Measurements from ENCODE around the gene ARHGAP18.

ARHGAP18 gene

DNA sequence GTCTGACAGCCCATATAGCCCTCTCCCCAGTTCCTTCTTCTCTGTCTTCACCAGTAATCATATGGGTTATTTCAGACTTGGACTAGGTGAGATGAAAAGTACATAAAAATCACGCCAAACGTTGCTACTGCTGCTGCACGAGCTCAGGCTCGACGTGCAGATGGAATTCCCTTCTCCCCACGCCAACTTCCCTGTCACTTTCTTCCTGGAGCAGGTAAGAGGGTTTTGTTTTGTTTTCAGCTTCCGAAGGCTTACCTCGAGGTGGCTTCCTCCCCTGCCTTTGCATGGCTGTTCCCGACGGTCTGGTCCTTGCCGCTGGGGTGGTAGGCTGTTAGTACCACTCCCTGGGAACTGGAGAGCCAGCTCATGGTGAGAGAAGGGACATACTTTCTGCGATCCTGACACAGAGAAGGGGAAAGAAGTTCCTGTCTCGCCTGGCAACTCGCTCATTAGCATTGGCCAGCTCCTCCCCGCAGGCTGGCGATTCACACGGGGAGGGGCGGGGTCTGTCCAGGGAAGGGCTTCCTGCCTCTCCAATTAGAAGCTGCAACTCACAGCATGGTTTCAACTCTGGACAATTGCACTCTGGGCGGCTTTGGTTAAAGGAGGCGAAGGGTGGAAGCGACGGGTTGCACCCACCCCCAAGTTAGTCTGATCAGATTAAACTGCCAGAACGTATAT lies at the start of gene ARHGAP18:
ARHGAP18 (minus strand) TSS at position 409 of the 681 bp plus-strand sequence; CDS start at position 368, 41 bp downstream.
- DNase-seq: peak; percentile 99

GRCh38 chr6:129755787-129756186 lies 45.8 kb upstream of the ARHGAP18 start:
- DNase-seq: no peak

DNA sequence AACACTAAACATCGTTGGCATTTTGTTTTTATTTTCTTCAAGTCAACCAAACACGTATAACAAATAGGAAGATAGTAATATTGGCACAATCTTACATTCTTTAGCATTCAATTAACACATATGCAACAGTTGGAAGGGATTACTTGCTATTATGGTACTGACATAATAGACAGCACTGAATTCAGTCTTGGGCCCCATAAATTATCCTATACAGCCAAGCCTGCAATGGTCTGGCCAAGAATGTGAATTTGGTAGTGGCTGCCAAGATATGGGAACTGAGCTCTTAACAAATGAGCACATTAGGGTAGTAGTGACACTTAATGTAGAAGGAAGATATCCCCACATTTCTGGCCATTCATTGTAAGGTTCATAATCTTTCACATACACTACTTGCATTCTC lies 44.8 kb upstream of the ARHGAP18 start:
- no peak for DNase-seq

- DNase-seq: no peak
These were observed 43.4 kb upstream of the ARHGAP18 start for GRCh38 chr6:129753422-129753821.

DNA sequence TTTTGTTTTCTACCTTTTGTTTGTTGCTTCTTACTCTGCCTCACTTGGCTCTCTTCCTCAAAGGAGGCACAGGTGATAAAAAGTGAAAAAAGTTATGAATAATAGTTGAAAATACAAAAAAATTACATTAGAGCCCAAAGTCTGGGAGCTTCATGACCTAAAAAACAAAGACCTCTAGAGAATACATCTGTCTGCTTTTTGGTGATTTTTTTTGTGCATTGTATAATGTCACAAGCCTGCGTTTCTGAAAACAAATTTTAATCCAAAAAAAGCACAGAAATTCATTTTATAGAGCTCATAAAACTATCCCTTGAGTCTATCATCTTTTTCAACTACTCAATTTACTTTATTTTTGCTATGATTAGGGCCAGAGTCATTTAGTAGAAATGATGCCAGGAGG lies 41.4 kb upstream of the ARHGAP18 start:
- no peak for DNase-seq

- DNase-seq: no peak
These were observed 40.4 kb upstream of the ARHGAP18 start for GRCh38 chr6:129750360-129750759.

DNA sequence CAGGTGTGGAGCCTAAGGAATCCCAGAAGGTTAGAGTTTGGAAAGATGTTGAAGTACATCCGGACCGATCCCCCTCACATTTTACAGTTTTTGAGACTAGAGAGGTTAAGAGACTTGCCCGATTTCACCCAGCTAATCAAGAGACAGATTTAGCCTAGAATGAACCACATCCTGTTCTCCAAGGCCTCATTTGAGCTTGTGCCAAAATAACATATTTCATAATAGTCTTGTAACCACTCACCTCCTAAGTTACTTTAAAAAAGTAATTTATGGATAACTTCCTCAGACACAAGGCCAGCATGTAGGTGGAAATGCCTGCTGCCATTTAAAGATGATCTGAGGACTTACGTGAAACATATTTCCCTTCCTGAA lies 39.8 kb upstream of the ARHGAP18 start:
- DNase-seq: no peak

DNA sequence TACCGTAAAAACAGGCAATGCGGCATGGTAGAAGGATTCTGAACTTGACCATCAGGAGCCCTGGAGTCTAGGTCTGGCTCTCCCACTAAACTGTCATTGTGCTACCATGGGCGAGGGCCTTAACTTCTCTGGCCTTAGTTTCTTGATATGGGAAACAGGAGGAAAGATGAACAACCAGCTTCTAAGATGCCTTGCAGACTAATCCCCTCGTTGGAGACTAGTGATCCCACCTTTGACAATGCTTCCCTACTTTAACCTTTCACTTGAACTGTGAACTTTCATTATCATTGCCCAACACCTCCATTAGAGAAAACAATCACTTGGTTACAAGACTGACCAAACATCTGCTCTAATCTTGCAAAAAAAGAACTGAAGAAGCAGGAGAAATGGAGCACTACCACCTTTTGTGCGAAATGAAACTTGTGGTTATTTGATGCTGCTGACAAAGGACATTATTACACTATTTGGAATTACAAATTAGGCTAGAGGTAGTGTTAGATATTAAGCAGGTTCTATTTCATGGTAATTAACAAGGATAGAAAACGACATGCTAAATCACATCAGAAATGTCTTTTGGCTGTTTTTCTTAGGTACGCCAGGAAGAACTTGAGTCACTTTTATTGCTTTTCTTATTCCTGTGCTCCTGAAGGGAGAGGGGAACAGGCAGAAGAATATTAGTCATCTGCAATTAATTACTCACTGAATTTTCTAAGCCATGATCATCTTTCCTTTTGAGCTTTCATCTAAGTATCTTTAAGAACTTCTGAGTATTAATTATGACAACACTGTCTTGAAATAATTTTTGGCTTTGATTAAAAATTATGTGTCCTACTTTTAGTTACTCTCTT lies 39.1 kb upstream of the ARHGAP18 start:
- no peak for DNase-seq

DNA sequence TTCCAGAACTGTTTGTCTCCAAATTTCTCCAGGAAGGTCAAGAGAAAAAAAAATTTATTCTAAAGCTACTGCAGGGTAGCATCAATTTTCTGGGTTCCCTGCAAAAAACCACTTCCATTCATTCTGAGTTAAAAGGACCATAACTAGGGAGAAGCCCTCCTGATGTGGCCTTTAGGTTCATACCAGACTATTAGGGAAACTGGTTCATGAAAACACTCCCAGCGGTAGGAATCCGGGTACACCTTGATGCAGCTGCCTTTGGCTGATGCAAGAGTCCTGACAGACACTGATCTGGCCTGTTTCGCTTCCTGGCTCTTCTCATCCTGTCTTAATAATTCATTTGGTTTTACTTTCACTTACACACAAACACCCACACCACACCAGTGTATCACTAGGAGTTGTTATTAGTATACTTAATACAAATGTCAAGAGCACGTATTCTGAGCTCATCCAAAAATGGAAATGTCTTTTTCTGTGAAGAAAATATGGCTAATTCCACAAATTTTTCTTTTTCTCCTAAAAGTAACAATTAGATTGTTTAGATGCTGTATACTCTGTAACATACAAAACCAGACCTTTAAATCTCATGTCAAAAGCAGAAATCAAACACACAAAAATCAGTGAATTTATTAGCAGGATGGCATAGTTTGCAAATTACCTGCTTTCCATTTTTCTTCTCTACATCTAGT lies 38.4 kb upstream of the ARHGAP18 start:
- DNase-seq: no peak

DNA sequence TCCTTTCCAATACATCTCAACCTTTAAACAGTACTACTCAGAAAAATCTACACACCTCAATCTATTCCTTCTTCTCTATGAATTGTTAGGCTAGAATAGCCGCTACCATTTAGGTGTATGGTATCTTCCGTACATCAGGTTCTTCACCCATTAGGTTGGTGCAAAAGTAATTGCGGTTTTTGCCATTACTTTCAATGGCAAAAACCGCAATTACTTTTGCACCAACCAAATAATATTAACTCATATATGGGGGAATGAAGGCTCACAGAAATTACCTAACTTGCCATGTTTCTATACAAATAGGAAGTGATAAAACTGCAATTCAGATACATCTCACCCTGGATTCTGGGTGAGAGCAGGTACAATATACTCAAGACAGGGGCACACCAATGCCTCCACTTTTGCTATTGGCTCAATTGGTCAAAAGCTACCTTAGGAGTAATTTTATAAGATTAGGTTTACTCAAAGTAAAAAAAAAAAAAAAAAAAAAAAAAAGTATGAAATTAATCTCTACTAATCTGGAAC lies 37.7 kb upstream of the ARHGAP18 start:
- no peak for DNase-seq

GRCh38 chr6:129744880-129745237 lies 34.9 kb upstream of the ARHGAP18 start:
- no peak for DNase-seq

DNA sequence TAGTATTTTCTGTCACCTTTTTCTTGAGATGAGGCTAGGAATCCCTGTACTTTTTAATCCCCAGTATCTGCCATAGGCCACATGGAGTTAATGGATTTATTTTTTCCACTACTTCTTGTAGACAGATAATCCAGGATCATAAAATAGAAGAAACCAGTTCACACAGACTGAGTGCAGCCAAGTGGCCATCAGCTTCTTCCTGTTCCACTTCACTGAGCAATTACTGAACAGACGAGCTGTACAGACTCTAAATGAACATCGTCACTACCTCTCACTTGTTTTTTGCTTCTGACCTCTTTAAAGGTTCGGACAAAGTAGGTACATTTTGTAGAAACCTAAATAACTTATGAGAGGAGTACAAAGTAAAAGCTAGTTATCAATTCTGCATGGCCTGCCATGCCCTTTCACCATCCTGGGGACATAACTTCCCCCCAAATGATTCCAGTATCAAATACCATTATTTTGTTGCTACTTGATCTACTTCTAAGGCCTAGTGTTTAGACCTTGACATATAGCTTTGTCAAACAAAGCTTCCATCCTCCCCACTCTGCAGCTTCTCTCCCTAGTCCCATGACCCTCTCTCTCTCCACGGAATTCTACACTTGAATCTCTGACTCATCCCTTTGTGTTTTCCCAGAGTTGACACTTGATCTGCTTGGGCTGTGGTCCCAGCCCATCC lies 34.4 kb upstream of the ARHGAP18 start:
- DNase-seq: peak; percentile 48

DNA sequence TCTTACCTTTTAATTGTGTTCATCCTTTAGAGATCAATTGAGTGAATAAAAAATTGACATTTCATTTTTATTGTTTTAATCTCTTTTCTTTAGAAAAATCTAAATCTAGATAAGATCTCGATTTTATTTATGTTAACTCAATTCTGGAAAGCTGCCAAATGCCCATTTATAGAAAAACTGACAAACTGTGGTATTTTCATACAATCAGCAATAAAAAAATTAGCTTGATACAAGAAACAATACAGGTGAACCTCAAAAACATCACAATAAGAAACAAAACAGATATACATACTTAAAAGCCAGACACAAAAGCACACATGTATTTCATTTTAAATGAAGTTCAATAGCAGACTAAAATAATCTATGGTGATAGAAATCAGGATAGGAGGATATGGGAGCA lies 30.0 kb upstream of the ARHGAP18 start:
- no peak for DNase-seq

GRCh38 chr6:129736105-129736504 lies 26.1 kb upstream of the ARHGAP18 start:
- DNase-seq: no peak

DNA sequence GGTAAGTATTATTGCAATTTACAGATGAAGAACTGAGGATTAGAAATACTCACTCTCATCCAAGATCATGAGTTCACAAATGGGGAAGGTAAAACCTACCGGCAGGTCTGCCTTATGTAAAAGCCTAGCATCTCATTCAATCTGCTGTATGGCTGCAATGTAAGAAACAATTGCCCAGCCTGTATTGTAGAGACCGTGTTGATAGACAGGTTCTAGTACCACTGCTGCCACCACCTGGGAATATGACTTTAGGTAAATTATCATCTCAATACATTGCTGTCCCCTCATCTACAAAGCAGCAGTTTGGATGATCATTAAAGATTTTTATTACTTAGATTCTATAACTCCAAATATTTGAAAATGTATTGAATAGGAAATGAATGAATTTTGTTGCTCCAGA lies 23.3 kb upstream of the ARHGAP18 start:
- peak; percentile 42 for DNase-seq

DNA sequence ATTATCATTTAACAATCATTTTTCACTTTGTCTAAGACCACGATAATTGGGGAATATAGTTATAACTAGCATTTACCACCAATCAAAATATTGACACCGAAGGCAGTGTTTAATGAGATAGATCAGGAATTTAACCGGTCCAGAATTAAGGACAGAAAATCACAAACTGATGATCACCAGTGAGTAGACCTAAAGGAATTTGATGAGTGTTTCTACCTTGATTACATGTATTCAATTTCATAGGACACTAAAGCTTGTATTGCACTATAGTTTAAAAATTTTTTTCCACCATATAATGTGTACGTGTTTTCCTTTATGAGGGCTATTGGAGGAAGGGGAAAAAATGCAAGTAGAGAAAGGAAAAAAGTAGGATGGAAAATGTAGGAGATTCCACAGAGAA lies 22.6 kb upstream of the ARHGAP18 start:
- no peak for DNase-seq

DNA sequence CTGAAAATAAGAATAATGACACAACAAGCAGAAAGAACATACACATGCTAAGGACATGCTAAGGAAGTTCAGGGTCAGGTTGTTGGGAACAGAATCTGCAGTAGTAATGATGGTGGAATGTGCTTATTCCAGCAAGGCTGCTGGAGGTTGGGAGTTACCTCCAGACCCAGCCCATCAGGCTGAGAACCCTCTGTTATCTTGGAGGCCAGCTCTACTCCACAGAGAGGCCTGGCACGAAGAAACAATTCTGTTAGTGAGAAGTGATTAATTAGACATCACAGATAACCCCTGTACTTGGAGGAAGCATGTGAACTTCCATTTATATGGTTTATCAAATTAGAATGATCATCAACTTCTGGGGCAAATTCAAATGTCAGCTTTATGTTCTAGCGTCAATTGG lies 22.1 kb upstream of the ARHGAP18 start:
- no peak for DNase-seq

- no peak for DNase-seq
These were observed 21.5 kb upstream of the ARHGAP18 start for GRCh38 chr6:129731428-129731827.

DNA sequence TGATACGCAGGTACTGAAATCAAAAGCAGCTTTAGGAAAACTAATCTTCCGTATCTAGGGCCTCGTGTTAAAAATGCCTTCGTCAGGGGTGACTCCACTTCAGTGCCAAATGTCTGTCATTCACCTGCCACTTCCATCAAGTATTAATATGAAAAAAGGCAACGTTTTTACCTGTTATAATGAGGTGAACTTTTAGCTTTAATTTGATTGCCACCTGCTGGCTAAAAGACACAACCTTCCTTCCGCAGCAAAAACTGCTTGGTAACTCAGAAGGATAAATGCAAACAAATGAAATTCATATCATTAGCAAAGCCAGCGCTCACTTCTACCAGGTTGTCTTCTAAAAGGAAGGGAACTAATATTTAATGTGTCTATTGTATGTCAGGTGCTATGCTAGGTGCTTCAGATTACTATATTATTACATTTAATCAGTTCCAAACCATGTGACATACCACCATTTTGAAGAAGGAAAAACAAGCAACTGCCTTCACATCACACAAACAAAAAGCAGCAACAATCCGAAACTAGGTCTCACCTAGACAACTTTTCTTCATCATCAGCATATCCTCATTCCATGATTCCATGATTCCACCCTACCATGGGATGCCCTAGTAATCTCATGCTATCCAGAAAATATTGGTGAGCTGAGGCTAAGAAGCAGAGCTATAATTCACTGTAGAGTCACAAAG lies 20.6 kb upstream of the ARHGAP18 start:
- peak; percentile 76 for DNase-seq

DNA sequence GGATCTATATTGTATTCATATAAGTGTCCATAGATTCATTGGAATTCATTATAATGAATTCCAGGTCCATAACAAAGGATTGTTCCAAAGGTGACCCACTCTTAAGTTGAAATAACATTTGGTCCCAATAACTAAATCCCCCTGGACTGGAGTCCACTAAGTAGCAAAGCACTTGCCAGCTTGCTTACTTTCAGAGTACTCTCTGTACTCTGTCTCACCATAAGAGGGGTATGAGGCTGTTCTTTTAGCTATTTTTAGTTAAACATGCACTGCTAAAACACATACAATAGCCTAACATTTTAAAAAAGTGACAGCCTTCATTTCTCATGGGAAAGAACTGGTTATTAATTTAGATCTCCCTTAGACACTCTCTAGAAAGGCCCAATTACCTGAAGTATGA lies 16.7 kb upstream of the ARHGAP18 start:
- DNase-seq: no peak

DNA sequence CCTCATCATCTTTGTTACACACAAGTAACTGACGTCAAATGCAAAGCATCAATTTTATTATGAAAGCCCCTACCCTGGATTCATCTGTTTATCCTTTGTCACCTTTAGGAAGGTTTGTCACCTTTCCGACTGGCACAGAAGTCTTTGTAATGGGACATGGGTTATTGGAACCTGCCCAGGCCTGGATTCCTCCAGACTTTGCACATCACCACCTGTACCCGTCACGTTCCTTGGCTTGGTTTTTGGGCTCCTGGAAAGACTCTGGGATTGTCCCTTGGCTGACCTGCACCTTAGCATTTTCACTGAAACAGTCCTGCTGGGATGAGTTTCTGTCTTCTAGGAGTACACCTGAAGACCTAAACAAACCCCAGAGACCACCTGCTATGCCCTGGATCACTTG lies 15.4 kb upstream of the ARHGAP18 start:
- no peak for DNase-seq

DNA sequence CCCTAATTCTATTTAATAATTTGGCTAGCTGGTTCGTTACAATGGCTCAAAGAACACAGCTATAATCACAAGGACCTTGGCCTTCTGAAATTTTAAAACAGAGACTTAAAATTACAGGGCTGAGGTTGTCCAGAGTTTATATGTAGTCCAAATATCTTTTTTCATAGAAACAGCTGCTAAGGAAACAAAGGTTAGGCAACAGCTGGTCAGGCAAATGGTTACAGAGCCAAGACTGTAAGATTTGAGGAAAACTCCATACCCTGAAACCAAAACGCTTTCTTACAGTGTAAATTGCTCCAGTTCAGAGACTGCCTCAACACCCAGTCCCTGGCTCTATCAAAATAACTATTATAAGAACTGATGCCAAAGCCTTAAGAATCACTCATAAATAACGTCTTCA lies 9.7 kb upstream of the ARHGAP18 start:
- DNase-seq: no peak

- no peak for DNase-seq
These were observed 7.3 kb upstream of the ARHGAP18 start for GRCh38 chr6:129717277-129717676.
